Neuronal stem cell (in vitro differentiated cells): ENCODE measurements around the gene ANTXR1.

Experiments used
- DNase-seq: peaks from one replicate; pipeline ENCODE4 v3.0.0-alpha.2; 2013; ENCODE audit warnings: low spot score
- H2AFZ ChIP-seq: one replicate; pipeline ENCODE4 v1.6.1; 2013; ENCODE audit warnings: mild to moderate bottlenecking, low read length, inconsistent platforms
- H2AK5ac ChIP-seq: 2 replicates; pipeline ENCODE4 v1.6.1; 2013; ENCODE audit warnings: low read depth, mild to moderate bottlenecking, inconsistent platforms, low read length, moderate library complexity, mixed read lengths
- H2BK120ac ChIP-seq: 2 replicates; pipeline ENCODE4 v1.6.1; 2013; ENCODE audit warnings: low read depth, mild to moderate bottlenecking, inconsistent platforms, low read length, moderate library complexity, mixed read lengths
- H2BK12ac ChIP-seq: one replicate; pipeline ENCODE4 v1.6.1; 2013; ENCODE audit warnings: low read length, inconsistent platforms
- H2BK15ac ChIP-seq: 2 replicates; pipeline ENCODE4 v1.6.1; 2013; ENCODE audit warnings: mild to moderate bottlenecking, low read length, inconsistent platforms, mixed read lengths
- H2BK5ac ChIP-seq: one replicate; pipeline ENCODE4 v1.6.1; 2013; ENCODE audit warnings: inconsistent platforms, mild to moderate bottlenecking, low read length, moderate library complexity
- H3K14ac ChIP-seq: one replicate; pipeline ENCODE4 v1.6.1; 2013; ENCODE audit warnings: low read length, inconsistent platforms
- H3K18ac ChIP-seq: 2 replicates; pipeline ENCODE4 v1.6.1; 2013; ENCODE audit warnings: low read length, inconsistent platforms
- H3K23ac ChIP-seq: 2 replicates; pipeline ENCODE4 v1.6.1; 2013; ENCODE audit warnings: low read depth, mild to moderate bottlenecking, mixed read lengths, low read length, inconsistent platforms; ENCODE audit not compliant: poor library complexity
- H3K27ac ChIP-seq: replicated peaks from 3 replicates; pipeline ENCODE4 v1.5.1; 2013; ENCODE audit warnings: low read length, inconsistent platforms
- H3K27me3 ChIP-seq, 3 experiments: 2 replicates each; pipeline ENCODE4 v1.6.1; 2013; ENCODE audit warnings: low read length in 3 of 3, mild to moderate bottlenecking in 2 of 3, inconsistent platforms in 1 of 3, low read depth in 1 of 3, mixed read lengths in 1 of 3, moderate library complexity in 1 of 3; ENCODE audit not compliant: control insufficient read depth in 3 of 3, insufficient read depth in 3 of 3
- H3K36me3 ChIP-seq, 2 donors: replicated peaks in 1 of 2; 2 replicates each; pipeline ENCODE4 v1.6.1; 2013; ENCODE audit warnings: low read length in 2 of 2; ENCODE audit not compliant: control insufficient read depth in 2 of 2, insufficient read depth in 2 of 2
- H3K4ac ChIP-seq: 2 replicates; pipeline ENCODE4 v1.6.1; 2013; ENCODE audit warnings: inconsistent platforms, mild to moderate bottlenecking, low read length, moderate library complexity
- H3K4me1 ChIP-seq, 2 donors: 1 replicate in 1 of 2; 2 replicates in 1 of 2; pipeline ENCODE4 v1.6.1; 2013; ENCODE audit warnings: low read length in 2 of 2, low read depth in 1 of 2; ENCODE audit not compliant: control insufficient read depth in 2 of 2, insufficient read depth in 1 of 2
- H3K4me2 ChIP-seq: one replicate; pipeline ENCODE4 v1.6.1; 2013; ENCODE audit warnings: mild to moderate bottlenecking, low read length, inconsistent platforms; ENCODE audit not compliant: insufficient read depth, poor library complexity, severe bottlenecking
- H3K4me3 ChIP-seq, 2 donors: 2 replicates each; pipeline ENCODE4 v1.5.1; 2013; ENCODE audit warnings: low read length in 2 of 2, mild to moderate bottlenecking in 2 of 2, inconsistent platforms in 1 of 2, moderate library complexity in 1 of 2
- H3K79me1 ChIP-seq: one replicate; pipeline ENCODE4 v1.6.1; 2013; ENCODE audit warnings: low read depth, mild to moderate bottlenecking, inconsistent platforms, low read length, moderate library complexity
- H3K9ac ChIP-seq: one replicate; pipeline ENCODE4 v1.6.1; 2013; ENCODE audit warnings: mild to moderate bottlenecking, low read depth, low read length, inconsistent platforms; ENCODE audit not compliant: poor library complexity
- H3K9me3 ChIP-seq, 2 donors: replicated peaks in 1 of 2; 2 replicates each; pipeline versions ENCODE3 to v1.6.1; 2013; ENCODE audit warnings: low read length in 2 of 2, mild to moderate bottlenecking in 2 of 2, inconsistent platforms in 1 of 2, low read depth in 1 of 2, mixed read lengths in 1 of 2, moderate library complexity in 1 of 2; ENCODE audit not compliant: control insufficient read depth in 2 of 2, insufficient read depth in 1 of 2
- H4K8ac ChIP-seq: one replicate; pipeline ENCODE4 v1.6.1; 2013; ENCODE audit warnings: low read depth, mild to moderate bottlenecking, inconsistent platforms, low read length, moderate library complexity
- H4K91ac ChIP-seq: one replicate; pipeline ENCODE4 v1.6.1; 2013; ENCODE audit warnings: low read length, low read depth, mild to moderate bottlenecking, inconsistent platforms; ENCODE audit not compliant: poor library complexity
- WGBS, 2 donors: extraction: QIAGEN DNeasy Blood & Tissue Kit; methylation state at CpG; one replicate each; pipeline ENCODE4 v1.1.7; 2013; ENCODE audit warnings: missing lambda C conversion rate in 2 of 2, mixed read lengths in 1 of 2; ENCODE audit not compliant: insufficient read length in 2 of 2, insufficient replicate concordance in 1 of 2; ENCODE audit errors: extremely low coverage in 2 of 2; 5-methylcytosine and 5-hydroxymethylcytosine counted together

The ANTXR1 gene

DNA sequence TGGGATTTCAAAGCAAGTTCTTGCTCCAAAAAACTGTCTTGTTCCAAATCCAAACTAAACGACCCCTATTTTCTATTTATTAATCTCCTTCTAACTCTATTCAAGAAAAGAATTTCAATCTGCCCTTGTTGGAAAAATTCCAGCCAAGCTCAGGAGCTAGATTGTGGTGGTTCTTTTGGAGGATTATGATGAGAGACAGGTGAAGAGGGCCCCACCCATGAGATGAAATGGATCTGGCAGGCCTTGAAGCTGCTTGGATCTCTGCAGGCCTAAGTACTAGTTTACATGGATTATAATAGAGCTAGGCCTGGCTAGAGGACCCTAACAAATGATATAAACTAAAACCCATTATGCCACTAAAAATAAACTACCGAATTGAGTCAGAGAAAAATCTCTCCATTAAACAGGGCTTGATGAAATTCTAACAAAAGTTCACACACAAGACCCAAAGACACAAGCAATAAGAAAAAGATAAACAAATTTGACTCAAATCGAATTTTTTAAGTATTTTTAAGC is 272.5 kb downstream of the ANTXR1 start:
- Histone ChIP-seq H3K4me2 (no peak overlapping the region), H2BK15ac (no peak overlapping the region), H4K91ac (no peak overlapping the region), H3K36me3 (no peaks in the 10 kb centered on the region), H2BK5ac (no peak overlapping the region), H2BK120ac (no peak overlapping the region), H3K27me3 (no peaks in the 10 kb centered on the region), H3K23ac (no peak overlapping the region), H3K4me3 (no peak overlapping the region), H3K79me1 (peaks cover 2% of the 10 kb centered on the region), H3K27ac (no peak overlapping the region), H2BK12ac (no peak overlapping the region), H2AK5ac (no peak overlapping the region), H4K8ac (no peak overlapping the region), H3K14ac (no peak overlapping the region), H3K9me3 (peaks cover 0 to 2% of the 10 kb centered on the region in 2 donors), H3K9ac (no peak overlapping the region), H3K4ac (no peak overlapping the region), H2AFZ (no peak overlapping the region), H3K18ac (no peak overlapping the region), H3K4me1 (no peaks in the 10 kb centered on the region)
- 100% methylated on average over 1 of the region's 3 CpGs; no CpG with 5 or more reads in 1 of the 2 donors for WGBS, 2 donors
- DNase-seq = no peak

DNA sequence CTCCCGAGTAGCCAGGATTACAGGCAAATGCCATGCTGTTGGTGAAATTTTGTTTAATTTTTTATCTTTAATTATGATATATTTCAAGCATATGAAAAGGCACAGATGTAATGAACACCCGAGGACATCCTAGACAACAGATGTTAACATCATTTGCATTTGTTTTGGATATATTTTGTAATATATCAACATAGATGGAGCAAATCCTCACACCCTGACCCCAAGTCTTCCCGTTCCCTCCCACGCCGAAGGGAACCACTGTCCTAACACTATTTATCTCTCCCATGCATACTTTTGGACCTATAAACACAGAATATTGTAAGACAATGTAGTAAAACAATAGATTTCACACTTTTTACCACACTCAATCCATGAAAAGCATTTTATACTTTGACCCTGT is 274.6 kb downstream of the ANTXR1 start:
- H2AFZ ChIP-seq = no peak overlapping the region
- H2BK120ac ChIP-seq = no peak overlapping the region
- H3K23ac ChIP-seq = no peak overlapping the region
- H3K9me3 ChIP-seq = peaks cover 0 to 2% of the 10 kb centered on the region in 2 donors
- H2AK5ac ChIP-seq = no peak overlapping the region
- no CpG with 5 or more reads among the region's 5 CpGs for WGBS, 2 donors
- no peak overlapping the region for H3K27ac ChIP-seq
- no peak overlapping the region for H2BK12ac ChIP-seq
- no peak overlapping the region for H3K4ac ChIP-seq
- H3K14ac ChIP-seq = no peak overlapping the region
- H3K18ac ChIP-seq = no peak overlapping the region
- peaks cover 2% of the 10 kb centered on the region for H3K79me1 ChIP-seq
- H3K27me3 ChIP-seq = peaks cover 0 to 6% (median 0%) of the 10 kb centered on the region in 3 experiments
- H3K4me1 ChIP-seq = no peaks in the 10 kb centered on the region
- no peak overlapping the region for H3K4me2 ChIP-seq
- H4K8ac ChIP-seq = no peak overlapping the region
- H3K4me3 ChIP-seq = no peak overlapping the region
- H4K91ac ChIP-seq = no peak overlapping the region
- no peak overlapping the region for H2BK15ac ChIP-seq
- H3K36me3 ChIP-seq = no peaks in the 10 kb centered on the region
- no peak overlapping the region for H3K9ac ChIP-seq
- DNase-seq = no peak
- H2BK5ac ChIP-seq = no peak overlapping the region

DNA sequence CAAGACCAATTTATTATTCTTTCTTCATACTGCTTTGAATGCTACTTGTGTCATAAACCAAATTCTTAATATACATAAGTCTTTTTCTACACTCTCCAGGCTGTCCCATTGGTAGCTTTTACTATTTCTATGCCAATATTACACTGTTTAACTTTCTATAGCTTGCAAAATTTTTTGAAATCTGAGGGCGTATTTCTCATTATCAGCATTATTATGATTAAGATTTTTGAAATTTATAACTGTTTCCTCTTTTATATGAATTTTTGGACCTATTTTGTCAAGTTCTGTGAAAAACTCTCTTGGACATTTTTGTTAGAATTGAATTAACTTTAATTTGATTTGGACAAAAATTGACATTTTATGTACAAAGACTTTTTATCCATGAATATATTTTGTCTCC is 275.4 kb downstream of the ANTXR1 start:
- Histone ChIP-seq H3K4me3 (no peak overlapping the region), H2AFZ (no peak overlapping the region), H2BK5ac (no peak overlapping the region), H4K91ac (no peak overlapping the region), H3K36me3 (no peaks in the 10 kb centered on the region), H2AK5ac (no peak overlapping the region), H3K14ac (no peak overlapping the region), H3K23ac (no peak overlapping the region), H2BK12ac (no peak overlapping the region), H2BK120ac (no peak overlapping the region), H2BK15ac (no peak overlapping the region), H3K27me3 (peaks cover 0 to 6% (median 0%) of the 10 kb centered on the region in 3 experiments), H3K4ac (no peak overlapping the region), H3K4me2 (no peak overlapping the region), H3K18ac (no peak overlapping the region), H3K9ac (no peak overlapping the region), H4K8ac (no peak overlapping the region), H3K9me3 (peaks cover 0 to 2% of the 10 kb centered on the region in 2 donors), H3K4me1 (no peaks in the 10 kb centered on the region), H3K79me1 (peaks cover 2% of the 10 kb centered on the region), H3K27ac (no peak overlapping the region)
- no CpG with 5 or more reads among the region's 1 CpG for WGBS, 2 donors
- DNase-seq = no peak

DNA sequence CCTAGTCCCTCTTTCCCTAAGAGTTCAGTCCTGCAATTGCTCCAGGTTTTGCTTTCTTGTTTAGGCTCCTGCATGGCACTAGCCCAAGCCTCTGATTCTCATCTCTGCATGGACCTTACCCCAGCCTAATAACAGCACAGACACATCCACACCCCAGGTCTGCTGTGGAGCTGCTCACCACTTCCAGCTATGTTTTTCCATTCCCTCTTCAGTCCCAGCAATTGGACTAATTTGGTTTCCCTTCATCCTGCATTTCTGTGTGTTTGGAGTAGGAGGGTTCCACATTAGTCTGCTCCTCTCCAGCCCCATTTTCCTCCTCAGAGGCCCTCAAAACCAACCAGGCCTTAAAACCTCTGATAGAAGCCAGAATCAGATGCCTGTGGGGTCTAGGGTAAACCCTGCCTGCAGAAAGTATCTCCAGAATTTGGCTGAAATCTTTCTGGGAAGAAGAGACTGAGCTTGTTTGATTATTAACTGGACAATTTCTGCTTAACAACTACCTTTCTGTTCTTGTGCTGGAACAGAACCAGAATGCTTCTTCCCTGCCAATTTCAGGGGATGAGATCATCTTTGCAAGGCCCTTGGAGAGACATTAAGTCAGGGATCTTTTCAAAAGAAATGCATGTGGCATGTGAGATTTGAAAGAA is 278.1 kb downstream of the ANTXR1 start:
- H2AK5ac ChIP-seq = no peak overlapping the region
- no peak overlapping the region for H4K8ac ChIP-seq
- no peak overlapping the region for H3K4me2 ChIP-seq
- H2BK15ac ChIP-seq = no peak overlapping the region
- peaks cover 0 to 2% of the 10 kb centered on the region in 2 donors for H3K9me3 ChIP-seq
- H3K36me3 ChIP-seq = no peaks in the 10 kb centered on the region
- H3K9ac ChIP-seq = no peak overlapping the region
- no peak overlapping the region for H4K91ac ChIP-seq
- no peak overlapping the region for H3K14ac ChIP-seq
- no peaks in the 10 kb centered on the region for H3K4me1 ChIP-seq
- no peak overlapping the region for H3K27ac ChIP-seq
- H2BK120ac ChIP-seq = no peak overlapping the region
- no peak overlapping the region for H3K4me3 ChIP-seq
- H3K18ac ChIP-seq = no peak overlapping the region
- H3K4ac ChIP-seq = no peak overlapping the region
- H3K27me3 ChIP-seq = peaks cover 0 to 10% (median 0%) of the 10 kb centered on the region in 3 experiments
- H2BK5ac ChIP-seq = no peak overlapping the region
- peaks cover under 1% of the 10 kb centered on the region for H3K79me1 ChIP-seq
- H3K23ac ChIP-seq = no peak overlapping the region
- no peak overlapping the region for H2BK12ac ChIP-seq
- no peak for DNase-seq
- H2AFZ ChIP-seq = no peak overlapping the region
